Stimulated activated CD4-positive, alpha-beta T cell treated with anti-CD3 and anti-CD28 coated beads, Interleukin-1b, Interleukin-23, amount 100 ng/mL, for 4 hours (primary cell): ENCODE results near the gene GLI1.
"Not testable (repeated sequence)": the region's sequence is repeated elsewhere in the genome, so short reads cannot be mapped to it uniquely, and the experiment has no call there.

Experiments used
- DNase-seq, 2 donors: peaks; one replicate each; pipeline ENCODE4 v3.0.0-alpha.2; 2020; ENCODE audit warnings: low read depth in 2 of 2

GLI1 gene

GRCh38 chr12:57496822-57497221 is 37.2 kb downstream of the GLI1 start:
- DNase-seq: no peak

GRCh38 chr12:57497223-57498131 is 37.9 kb downstream of the GLI1 start:
- no peak for DNase-seq

- no peak for DNase-seq
Measured at GRCh38 chr12:57498132-57498502, 38.5 kb downstream of the GLI1 start.

- DNase-seq: no peak
Measured at GRCh38 chr12:57498571-57498970, 39.0 kb downstream of the GLI1 start.

- no peak for DNase-seq
Measured at GRCh38 chr12:57500213-57500612, 40.6 kb downstream of the GLI1 start.

GRCh38 chr12:57502311-57502969 is 42.9 kb downstream of the GLI1 start:
- DNase-seq: not testable (repeated sequence)

- not testable (repeated sequence) for DNase-seq
Measured at GRCh38 chr12:57506541-57506940, 47.0 kb downstream of the GLI1 start.

GRCh38 chr12:57507796-57508195 is 48.2 kb downstream of the GLI1 start:
- DNase-seq: not testable (repeated sequence)

- no peak for DNase-seq
Measured at GRCh38 chr12:57511161-57511560, 51.6 kb downstream of the GLI1 start.

- no peak for DNase-seq
Measured at GRCh38 chr12:57511588-57512325, 52.2 kb downstream of the GLI1 start.

- DNase-seq: no peak
Measured at GRCh38 chr12:57512665-57513064, 53.1 kb downstream of the GLI1 start.

GRCh38 chr12:57513266-57513665 is 53.7 kb downstream of the GLI1 start:
- DNase-seq: no peak

- not testable (repeated sequence) for DNase-seq
Measured at GRCh38 chr12:57513677-57514076, 54.1 kb downstream of the GLI1 start.

- not testable (repeated sequence) for DNase-seq
Measured at GRCh38 chr12:57514246-57514645, 54.7 kb downstream of the GLI1 start.

GRCh38 chr12:57514720-57515407 is 55.3 kb downstream of the GLI1 start:
- no peak for DNase-seq

- no peak for DNase-seq
Measured at GRCh38 chr12:57515408-57515933, 55.9 kb downstream of the GLI1 start.

- no peak for DNase-seq
Measured at GRCh38 chr12:57515934-57516541, 56.5 kb downstream of the GLI1 start.

- no peak for DNase-seq
Measured at GRCh38 chr12:57516617-57517153, 57.1 kb downstream of the GLI1 start.

- no peak for DNase-seq
Measured at GRCh38 chr12:57517187-57517586, 57.6 kb downstream of the GLI1 start.

- DNase-seq: not testable (repeated sequence)
Measured at GRCh38 chr12:57517718-57518117, 58.1 kb downstream of the GLI1 start.
